Activated T-cell treated with anti-CD3 and anti-CD28 coated beads for 48 hours (primary cell): ENCODE measurements around the gene STAT3.
"Not testable (repeated sequence)": the region's sequence is repeated elsewhere in the genome, so short reads cannot be mapped to it uniquely, and the experiment has no call there.

Experiments
- DNase-seq: peaks from one replicate; pipeline ENCODE4 v3.0.0-alpha.2; 2020; ENCODE audit warnings: low read depth

STAT3 gene

GRCh38 chr17:42408061-42408460 is 19.8 kb upstream of the STAT3 start:
- no peak for DNase-seq

- peak; percentile 28 for DNase-seq
These were observed 19.1 kb upstream of the STAT3 start for GRCh38 chr17:42407289-42407836.

GRCh38 chr17:42406615-42407288 is 18.5 kb upstream of the STAT3 start:
- DNase-seq = no peak

GRCh38 chr17:42405963-42406495 is 17.8 kb upstream of the STAT3 start:
- peak; percentile 78 for DNase-seq

- DNase-seq = no peak
These were observed 16.8 kb upstream of the STAT3 start for GRCh38 chr17:42405076-42405475.

GRCh38 chr17:42404326-42405055 is 16.2 kb upstream of the STAT3 start:
- no peak for DNase-seq

- DNase-seq = peak; percentile 44
These were observed 14.9 kb upstream of the STAT3 start for GRCh38 chr17:42403150-42403549.

- no peak for DNase-seq
These were observed 13.9 kb upstream of the STAT3 start for GRCh38 chr17:42402117-42402516.

- DNase-seq = not testable (repeated sequence)
These were observed 12.7 kb upstream of the STAT3 start for GRCh38 chr17:42400844-42401375.

GRCh38 chr17:42399948-42400843 is 12.0 kb upstream of the STAT3 start:
- no peak for DNase-seq

- DNase-seq = no peak
These were observed 10.9 kb upstream of the STAT3 start for GRCh38 chr17:42399121-42399520.

GRCh38 chr17:42395601-42396000 is 7.4 kb upstream of the STAT3 start:
- DNase-seq = not testable (repeated sequence)

GRCh38 chr17:42394838-42395237 is 6.6 kb upstream of the STAT3 start:
- DNase-seq = no peak

GRCh38 chr17:42392692-42393415 is 4.6 kb upstream of the STAT3 start:
- no peak for DNase-seq

GRCh38 chr17:42391439-42391838 is 3.2 kb upstream of the STAT3 start:
- not testable (repeated sequence) for DNase-seq

GRCh38 chr17:42389899-42390298 is 1.7 kb upstream of the STAT3 start:
- DNase-seq = no peak

- DNase-seq = no peak
These were observed 834 bp upstream of the STAT3 start for GRCh38 chr17:42389135-42389417.

GRCh38 chr17:42387661-42388380 is 421 bp downstream of the STAT3 start:
- peak; percentile 20 for DNase-seq

GRCh38 chr17:42386777-42387657 is 1.2 kb downstream of the STAT3 start:
- no peak for DNase-seq

GRCh38 chr17:42381898-42382297 is 6.3 kb downstream of the STAT3 start:
- no peak for DNase-seq
